GM21786 (cell line): ENCODE results near the gene KIFC1.

Experiments used
- ATAC-seq: cut with Tn5 transposase; IDR thresholded peaks from one replicate; pipeline ENCODE4 v1.9.1; 2021; ENCODE audit not compliant: unreplicated experiment

Gene KIFC1

GRCh38 chr6:33439956-33440648 is 48.5 kb downstream of the KIFC1 start:
- ATAC-seq: no peak

- ATAC-seq: no peak
These were observed 49.2 kb downstream of the KIFC1 start for GRCh38 chr6:33440649-33441309.

DNA sequence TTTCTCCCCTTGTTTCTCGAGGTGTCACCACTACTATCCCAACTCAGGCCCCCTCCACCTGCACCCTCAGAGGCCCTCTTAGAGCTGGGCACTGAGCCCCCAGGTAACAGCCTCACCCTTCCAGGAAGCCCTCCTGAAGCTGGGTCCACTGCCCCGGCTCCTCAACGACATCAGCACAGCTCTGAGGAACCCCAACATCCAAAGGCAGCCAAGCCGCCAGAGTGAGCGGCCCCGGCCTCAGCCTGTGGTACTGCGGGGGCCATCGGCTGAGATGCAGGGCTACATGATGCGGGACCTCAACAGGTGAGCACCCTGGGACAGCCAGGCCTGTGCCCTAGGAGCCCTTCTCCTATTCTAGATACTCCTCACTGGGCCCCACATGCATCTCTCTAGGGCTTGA is 49.8 kb downstream of the KIFC1 start:
- ATAC-seq: no peak

DNA sequence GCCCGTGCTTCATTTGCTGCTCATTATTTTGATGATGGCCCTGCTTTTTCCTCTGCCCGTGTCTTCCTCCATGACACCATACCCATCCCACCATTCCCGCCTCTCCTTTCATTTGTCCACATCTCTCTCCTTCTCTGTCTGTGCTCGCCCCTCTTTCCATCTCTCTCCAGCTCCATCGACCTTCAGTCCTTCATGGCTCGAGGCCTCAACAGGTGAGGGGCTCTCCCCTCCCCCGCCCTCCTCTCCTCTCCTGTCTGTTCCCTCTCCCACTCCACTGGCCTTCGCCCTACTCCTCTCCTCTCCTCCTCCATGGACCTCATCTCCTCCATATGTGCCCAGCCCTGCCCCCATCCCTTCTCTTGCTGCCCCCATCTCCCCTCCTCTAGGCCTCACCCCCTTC is 50.7 kb downstream of the KIFC1 start:
- no peak for ATAC-seq

GRCh38 chr6:33443025-33443424 is 51.4 kb downstream of the KIFC1 start:
- no peak for ATAC-seq

- no peak for ATAC-seq
These were observed 52.2 kb downstream of the KIFC1 start for GRCh38 chr6:33443619-33444504.

DNA sequence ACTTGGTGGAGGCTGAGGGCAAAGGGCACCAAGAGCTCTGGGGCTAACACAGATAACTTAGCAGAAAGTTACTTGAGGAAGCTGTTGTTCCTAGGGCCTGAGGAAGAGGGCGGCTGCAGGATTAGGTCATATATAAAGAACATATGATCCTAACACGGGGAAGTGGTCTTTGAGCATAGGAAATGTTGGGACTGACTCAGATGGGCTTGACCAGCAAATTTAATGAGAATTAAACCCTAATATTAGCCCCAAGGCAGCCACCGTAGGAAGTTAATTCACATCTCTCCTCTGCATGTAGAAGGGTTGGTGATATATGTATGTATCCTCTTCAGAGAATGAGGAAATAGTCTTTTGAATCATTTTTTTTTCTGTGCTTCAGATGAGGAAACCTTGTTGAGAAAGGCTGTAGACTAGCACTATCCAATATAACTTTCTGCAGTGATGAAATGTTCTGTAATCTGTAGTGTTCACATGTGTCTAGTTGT is 53.5 kb downstream of the KIFC1 start:
- no peak for ATAC-seq

- ATAC-seq: no peak
These were observed 54.7 kb downstream of the KIFC1 start for GRCh38 chr6:33446356-33446755.

DNA sequence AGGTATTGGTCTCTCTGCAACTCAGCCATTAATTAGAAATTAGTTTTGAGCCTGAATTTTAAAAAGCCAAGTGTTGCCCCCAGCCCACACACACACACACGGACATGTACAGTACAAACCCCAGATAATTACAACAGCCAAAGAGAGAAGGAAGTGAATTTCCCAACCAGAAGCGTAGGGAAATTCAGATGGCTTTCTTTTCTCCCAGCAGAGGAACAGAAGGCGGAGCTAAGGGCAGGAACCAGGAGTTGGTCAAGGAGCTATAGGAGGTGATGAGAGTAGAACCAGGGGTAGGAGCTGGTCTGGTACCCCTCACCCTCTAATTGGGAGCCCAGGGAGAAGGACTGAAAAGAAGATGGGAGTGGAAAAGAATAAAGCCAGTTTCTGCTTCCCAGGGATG is 58.8 kb downstream of the KIFC1 start:
- no peak for ATAC-seq

DNA sequence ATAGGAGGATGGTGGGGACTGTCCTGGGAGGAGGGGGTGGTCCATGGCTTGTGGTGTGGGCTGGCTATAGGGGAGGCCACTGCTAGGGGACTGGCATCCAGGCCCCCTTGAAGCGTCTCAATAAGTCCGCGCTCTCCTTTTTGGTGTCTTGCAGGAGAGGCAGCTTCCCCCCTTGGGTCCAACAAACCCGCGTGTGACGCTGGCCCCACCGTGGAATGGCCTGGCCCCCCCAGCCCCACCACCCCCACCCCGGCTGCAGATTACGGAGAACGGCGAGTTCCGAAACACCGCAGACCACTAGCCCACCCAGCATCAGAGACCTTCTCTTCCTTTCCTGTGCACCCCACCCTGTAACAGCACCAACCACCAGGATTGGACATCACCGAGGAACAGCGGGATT is 60.0 kb downstream of the KIFC1 start:
- no peak for ATAC-seq

- ATAC-seq: no peak
These were observed 60.9 kb downstream of the KIFC1 start for GRCh38 chr6:33452496-33452895.

DNA sequence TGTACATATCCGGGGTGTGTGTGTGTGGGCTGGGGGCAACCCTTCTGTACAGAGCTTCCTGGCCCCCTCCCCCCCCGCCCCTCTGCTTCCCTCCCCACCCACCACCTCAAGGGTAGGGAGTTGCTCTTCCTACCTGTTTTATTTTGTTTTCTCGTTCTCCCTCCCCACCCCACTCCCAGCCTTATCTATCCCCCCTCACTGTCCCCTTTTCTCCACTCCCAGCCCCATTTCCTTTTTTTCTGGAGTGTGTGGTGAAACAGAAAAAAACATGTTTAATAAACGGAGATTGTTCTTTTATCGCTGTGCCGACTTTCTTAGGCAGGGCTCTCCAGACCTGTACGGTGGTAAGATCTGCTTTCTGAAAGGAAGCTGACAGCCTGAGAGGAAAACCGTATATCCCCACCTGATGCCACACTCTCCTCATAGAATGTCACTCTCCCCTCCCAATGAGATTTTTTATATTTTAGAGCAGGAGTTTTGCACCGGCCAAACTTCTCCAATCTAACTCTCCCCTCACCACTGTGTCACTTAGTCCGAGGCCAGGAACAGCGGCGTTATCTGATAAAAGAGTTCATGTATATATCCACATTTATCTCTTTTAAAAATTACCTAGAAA is 61.9 kb downstream of the KIFC1 start:
- ATAC-seq: no peak

DNA sequence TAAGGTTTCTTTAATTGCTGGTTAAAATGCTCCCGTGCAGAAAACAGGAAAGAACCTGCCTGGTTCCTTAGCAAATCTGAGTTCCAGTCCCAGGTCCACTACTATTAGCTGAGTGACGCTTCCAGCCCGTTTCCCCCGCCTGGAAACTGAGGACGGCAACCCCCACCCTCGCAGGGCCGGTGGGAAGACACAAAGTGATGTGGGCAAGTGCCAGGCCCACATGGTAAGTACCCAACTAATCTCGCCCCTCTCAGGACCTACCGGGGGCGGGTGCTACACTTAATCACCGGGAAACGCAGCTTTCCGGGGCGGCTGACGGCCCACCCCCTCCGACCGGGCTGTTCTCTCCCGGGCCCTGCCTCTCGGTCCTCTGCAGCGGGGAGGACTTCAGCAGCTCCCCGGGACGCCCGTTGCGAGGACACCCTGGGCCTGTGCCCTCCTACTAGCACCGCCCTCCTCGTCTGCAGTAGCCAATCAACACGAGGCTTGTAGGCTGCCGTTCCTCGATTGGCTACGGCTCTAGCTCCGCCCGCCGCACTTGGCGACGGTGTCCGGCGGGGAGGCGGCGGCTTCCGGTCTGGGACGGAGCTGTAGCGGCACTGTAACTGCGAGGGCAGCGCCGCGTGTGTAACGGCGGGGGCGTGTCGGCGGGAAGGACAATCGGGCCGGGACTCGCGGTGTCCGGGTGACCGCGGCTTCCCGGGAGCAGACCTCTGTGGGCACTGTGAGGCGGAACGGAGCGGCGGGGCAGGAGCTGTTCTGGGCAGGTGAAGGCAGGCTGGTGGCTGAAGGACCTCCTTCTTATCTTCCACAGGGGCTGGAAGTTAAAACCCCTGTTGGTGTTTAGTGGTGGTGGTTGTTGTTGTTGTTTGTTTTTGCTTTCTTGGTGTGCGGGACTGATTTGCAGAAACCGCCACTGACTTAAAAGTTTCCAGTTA is 62.7 kb downstream of the KIFC1 start, which contains the start of gene ZBTB9:
Gene ZBTB9, plus strand, starts transcription at position 568 of the 938 bp plus-strand sequence. CDS start 525 bp downstream, outside the sequence.
- ATAC-seq: peak; percentile 94

- no peak for ATAC-seq
These were observed 63.4 kb downstream of the KIFC1 start for GRCh38 chr6:33455051-33455450.

GRCh38 chr6:33456156-33456555 is 64.5 kb downstream of the KIFC1 start:
- no peak for ATAC-seq

DNA sequence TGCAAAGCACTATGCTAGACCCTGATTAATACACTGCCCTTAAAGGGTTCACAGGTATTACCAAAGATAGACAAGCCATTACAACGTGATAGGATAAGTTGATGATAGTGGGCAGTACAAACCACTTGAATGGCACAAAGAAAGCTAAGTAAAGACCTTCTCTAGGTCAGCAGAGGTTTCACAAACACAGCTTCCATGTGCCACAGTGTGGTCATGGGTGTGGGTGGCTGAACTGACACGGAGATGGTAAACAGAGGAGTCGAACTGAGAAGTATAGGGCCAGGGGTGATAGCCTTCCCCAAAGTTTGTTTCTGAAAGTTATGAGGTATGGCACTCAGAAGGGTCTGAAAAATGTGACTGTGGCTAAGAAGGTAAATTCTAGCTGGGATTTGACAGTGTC is 67.1 kb downstream of the KIFC1 start:
- no peak for ATAC-seq

DNA sequence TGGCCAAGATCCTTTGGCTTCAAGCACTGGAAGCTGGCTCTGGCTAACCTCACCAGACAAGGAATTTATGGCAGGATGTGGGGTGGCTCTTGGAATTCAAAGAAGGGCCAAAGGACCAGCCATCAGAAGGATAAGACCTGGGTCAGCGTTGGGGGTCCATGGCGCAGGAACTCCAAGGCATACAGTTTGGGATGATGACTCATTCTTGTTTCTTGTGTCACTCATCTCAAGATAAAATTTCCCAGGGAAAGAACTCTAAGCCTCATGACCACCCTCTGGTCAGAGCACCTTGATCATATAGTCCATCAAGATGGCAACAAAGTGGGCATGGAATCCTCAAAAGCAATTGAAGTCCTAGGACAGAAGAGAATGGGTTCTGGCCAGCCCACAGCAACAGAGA is 67.6 kb downstream of the KIFC1 start:
- ATAC-seq: no peak
